C4-2B (cell line): ENCODE results near the gene SEPTIN2.

ENCODE experiments used
- CTCF ChIP-seq: fragments of 450-650 bp; conservative IDR thresholded peaks from 2 replicates; pipeline ENCODE4 v1.5.1; 2017; ENCODE audit warnings: mild to moderate bottlenecking
- ZFX ChIP-seq: fragments of 450-650 bp; IDR thresholded peaks from 2 replicates; pipeline ENCODE4 v1.6.1; 2017

GRCh38 chr2:241307055-241307454 is 8.7 kb upstream of the SEPTIN2 start:
- TF ChIP-seq CTCF: no peak
- no peak for TF ChIP-seq ZFX
